K562 (cell line): ENCODE data around the gene TRAPPC8. TPM values are rescaled to one million over a fixed set of nuclear protein-coding genes. Genes with fewer than 3 reads are reported as not detected.

Experiments used
- ATAC-seq: fragments of 200-7000 bp; cut with Tn5 transposase; 3 replicates; pipeline ENCODE4 v1.9.1; 2020; ENCODE audit warnings: moderate library complexity
- BruUV-seq: library from RNA; stranded (reverse); fragments of 400-500 nt; replicated peaks from 2 replicates; lab custom pipeline; 2021; lab: Mats Ljungman, UMichigan
- CTCF ChIA-PET: fragments of 300-600 bp; formaldehyde crosslinking; extraction: SDS; loops from one replicate; lab custom pipeline; 2021; ENCODE audit warnings: low intra/inter-chr PET ratio; lab: Yijun Ruan, JAX
- POLR2A ChIA-PET: fragments of 300-600, 350-650 bp; sonication (Branson Sonifier 250); formaldehyde crosslinking; extraction: SDS; loops from one replicate; lab custom pipeline; 2021; ENCODE audit warnings: antibody characterized with exemption, inconsistent platforms; lab: Yijun Ruan, JAX
- DNase-seq, 4 experiments: peaks; one replicate each; pipeline versions ENCODE4 v3.0.0 to v3.0.0-alpha.2; 2011 to 2018; ENCODE audit warnings: low spot score in 3 of 4, mixed read lengths in 3 of 4; ENCODE audit errors: extremely low read depth in 1 of 4
- FAIRE-seq: peaks from 2 replicates; lab custom pipeline; 2011; peaks lifted over from hg19 to GRCh38; lab: Jason Lieb, UNC
- H2AFZ ChIP-seq: 2 replicates; pipeline ENCODE4 v1.6.0; 2011; ENCODE audit warnings: low read depth, low read length, control low read depth, inconsistent platforms
- H3K27ac ChIP-seq: fragments of 200-600 bp; 3 replicates; pipeline ENCODE4 v1.8.0; 2011; ENCODE audit warnings: low read depth, mild to moderate bottlenecking, control low read depth, inconsistent platforms, low read length, moderate library complexity, mixed read lengths; ENCODE audit errors: extremely low read depth
- H3K27me3 ChIP-seq, 2 experiments: fragments of 300-600 bp in 1 of 2; 2 replicates in 1 of 2; 3 replicates in 1 of 2; pipeline versions ENCODE4 v1.6.0 to v1.8.0; 2011; ENCODE audit warnings: inconsistent platforms in 2 of 2, low read length in 2 of 2, mild to moderate bottlenecking in 1 of 2, mixed read lengths in 1 of 2, moderate library complexity in 1 of 2; ENCODE audit not compliant: control insufficient read depth in 2 of 2, insufficient read depth in 2 of 2
- H3K36me3 ChIP-seq: fragments of 300-600 bp; 3 replicates; pipeline ENCODE4 v1.8.0; 2011; ENCODE audit warnings: mild to moderate bottlenecking, low read length, inconsistent platforms; ENCODE audit not compliant: control insufficient read depth, insufficient read depth
- H3K4me1 ChIP-seq, 2 experiments: fragments of 200-600 bp in 1 of 2; replicated peaks in 1 of 2; 2 replicates in 1 of 2; 3 replicates in 1 of 2; pipeline versions ENCODE4 v1.5.1 to v1.8.0; 2011; ENCODE audit warnings: inconsistent platforms in 2 of 2, low read length in 2 of 2, mild to moderate bottlenecking in 1 of 2, mixed read lengths in 1 of 2, moderate library complexity in 1 of 2; ENCODE audit not compliant: control insufficient read depth in 2 of 2, insufficient read depth in 2 of 2
- H3K4me2 ChIP-seq: 2 replicates; pipeline ENCODE4 v1.6.1; 2011; ENCODE audit warnings: low read length, control low read depth, inconsistent platforms, mixed read lengths; ENCODE audit not compliant: insufficient read depth
- H3K4me3 ChIP-seq: fragments of 200-600 bp; sonication (generic), shearing (Covaris generic); 2 replicates; pipeline ENCODE4 v1.5.1; 2016; ENCODE audit warnings: control low read depth, inconsistent platforms
- H3K79me2 ChIP-seq: fragments of 200-600 bp; 3 replicates; pipeline ENCODE4 v1.8.0; 2011; ENCODE audit warnings: low read length, inconsistent platforms; ENCODE audit not compliant: control insufficient read depth, insufficient read depth
- H3K9ac ChIP-seq, 2 experiments: 2 replicates each; pipeline versions ENCODE4 v1.6.0 to v1.6.1; 2011; ENCODE audit warnings: low read depth in 2 of 2, low read length in 2 of 2, control low read depth in 1 of 2, inconsistent platforms in 1 of 2, mild to moderate bottlenecking in 1 of 2, mixed read lengths in 1 of 2; ENCODE audit not compliant: insufficient read depth in 1 of 2
- H3K9me1 ChIP-seq: one replicate; pipeline ENCODE4 v1.6.0; 2011; ENCODE audit warnings: inconsistent platforms, mild to moderate bottlenecking, low read length, moderate library complexity; ENCODE audit not compliant: control insufficient read depth, insufficient read depth
- H3K9me3 ChIP-seq: replicated peaks from 2 replicates; pipeline ENCODE4 v1.5.1; 2011; ENCODE audit warnings: low read depth, low read length, inconsistent platforms; ENCODE audit not compliant: control insufficient read depth, insufficient read depth
- H4K20me1 ChIP-seq: replicated peaks from 2 replicates; pipeline ENCODE4 v1.6.1; 2011; ENCODE audit warnings: low read length, inconsistent platforms, mixed read lengths; ENCODE audit not compliant: control insufficient read depth, insufficient read depth
- ATF1 ChIP-seq, 2 experiments: fragments of 450-650 bp in 1 of 2; IDR thresholded peaks; 2 replicates each; pipeline ENCODE4 v1.6.1; 2016; ENCODE audit warnings: missing compliant biosample characterization in 1 of 2, missing genetic modification characterization in 1 of 2
- DPF2 ChIP-seq: fragments of 450-650 bp; IDR thresholded peaks from 2 replicates; pipeline ENCODE4 v1.6.1; 2016
- FOXP1 ChIP-seq: sonication (generic); formaldehyde crosslinking; IDR thresholded peaks from 2 replicates; pipeline ENCODE4 v1.8.0; 2022; ENCODE audit warnings: mild to moderate bottlenecking, missing genetic modification reagents
- JUND ChIP-seq, 2 experiments: IDR thresholded peaks; 2 replicates in 1 of 2; 3 replicates in 1 of 2; pipeline ENCODE4 v1.6.1; 2011; ENCODE audit warnings: borderline replicate concordance in 2 of 2, low read depth in 2 of 2, low read length in 2 of 2, improper control_type of control experiment in 1 of 2, missing biosample characterization in 1 of 2, missing genetic modification characterization in 1 of 2, missing genetic modification reagents in 1 of 2
- KHSRP ChIP-seq: fragments of 450-650 bp; IDR thresholded peaks from 2 replicates; pipeline ENCODE4 v1.6.1; 2017
- PCBP1 ChIP-seq: fragments of 200-400 bp; formaldehyde crosslinking; IDR thresholded peaks from 2 replicates; pipeline ENCODE4 v1.6.1; 2018; ENCODE audit warnings: mild to moderate bottlenecking, low read depth, low read length; ENCODE audit not compliant: poor library complexity, severe bottlenecking
- PURB ChIP-seq: sonication (generic); formaldehyde crosslinking; IDR thresholded peaks from 2 replicates; pipeline ENCODE4 v1.9.0; 2021; ENCODE audit warnings: low read depth, mild to moderate bottlenecking, missing genetic modification reagents
- RAD21 ChIP-seq, 2 experiments: fragments of 250-450 bp in 1 of 2; fragments of 450-650 bp in 1 of 2; sonication (Bioruptor Pico) in 1 of 2; formaldehyde crosslinking in 1 of 2; IDR thresholded peaks in 1 of 2; conservative IDR thresholded peaks in 1 of 2; 2 replicates each; pipeline versions ENCODE4 v1.4.0 to v1.8.0; 2020 to 2022; ENCODE audit warnings: mild to moderate bottlenecking in 2 of 2, moderate library complexity in 1 of 2
- SMC3 ChIP-seq: conservative IDR thresholded peaks from 2 replicates; pipeline ENCODE4 v1.6.1; 2011; ENCODE audit warnings: low read depth, low read length, improper control_type of control experiment; ENCODE audit not compliant: insufficient read depth
- SNRNP70 ChIP-seq: fragments of 200-400 bp; formaldehyde crosslinking; optimal IDR thresholded peaks from 2 replicates; pipeline ENCODE3; 2017; ENCODE audit warnings: low read depth, low read length
- TBP ChIP-seq: optimal IDR thresholded peaks from 2 replicates; pipeline ENCODE3; 2011; ENCODE audit warnings: low read depth, low read length, improper control_type of control experiment
- ZNF143 ChIP-seq: sonication (generic); formaldehyde crosslinking; IDR thresholded peaks from 2 replicates; pipeline ENCODE4 v1.9.0; 2022; ENCODE audit warnings: mild to moderate bottlenecking, missing genetic modification reagents
- ZNF316 ChIP-seq: fragments of 450-650 bp; IDR thresholded peaks from 2 replicates; pipeline ENCODE4 v1.6.1; 2016
- WGBS: fragments of 100-300 bp; shearing (Covaris generic); methylation state at CpG from one replicate; pipeline ENCODE4 v1.1.6; 2016; ENCODE audit warnings: low coverage, mixed read lengths; ENCODE audit not compliant: insufficient coverage; ENCODE audit errors: missing lambda C conversion rate; 5-methylcytosine and 5-hydroxymethylcytosine counted together
- in situ Hi-C: fragments of 300-500 bp; cut with MboI; formaldehyde crosslinking; loops from 4 replicates; pipeline ENCODE4 v1.15.0; 2018; ENCODE audit warnings: inconsistent platforms, mixed read lengths
- intact Hi-C: fragments of 100-400 bp; cut with micrococcal nuclease; formaldehyde crosslinking; loops from 2 replicates; pipeline ENCODE4 v1.14.2; 2022
- polyA plus RNA-seq, 8 experiments: library from polyadenylated mRNA; depleted of rRNA in 4 of 8; stranded (reverse) in 5 of 8; unstranded in 3 of 8; fragments of >200 nt; fragmentation: Nextera tagmentation in 2 of 8; fragmentation: Illumina TruSeq in 1 of 8; extraction: Ambion mirVana in 2 of 8; extraction: Trizol in 1 of 8; gene quantifications; 2 replicates each; pipeline versions ENCODE4 v1.2.1 to v1.2.3, GENCODE V29; 2011 to 2014; ENCODE audit warnings: inconsistent platforms in 1 of 8, missing spikeins in 1 of 8
- total RNA-seq, 7 experiments: library from RNA; depleted of rRNA in 6 of 7; stranded (reverse); fragments of >200 nt in 6 of 7; fragmentation: Illumina TruSeq in 2 of 7; extraction: Trizol in 2 of 7; gene quantifications; 2 replicates each; pipeline versions ENCODE4 v1.2.1 to v1.2.3, GENCODE V29; 2011 to 2021; ENCODE audit warnings: low replicate concordance in 1 of 7
- TF ChIP-seq, protein P1 (sequence below): fragments of 450-650 bp; formaldehyde crosslinking; IDR thresholded peaks from 2 replicates; pipeline ENCODE4 v1.4.0; 2020; ENCODE audit warnings: mild to moderate bottlenecking, moderate library complexity
- TF ChIP-seq, protein P2 (sequence below): fragments of 450-650 bp; IDR thresholded peaks from 2 replicates; pipeline ENCODE4 v1.7.0; 2016; ENCODE audit warnings: borderline replicate concordance
- TF ChIP-seq, protein P3 (sequence below): IDR thresholded peaks from 2 replicates; pipeline ENCODE4 v1.6.1; 2011; ENCODE audit warnings: borderline replicate concordance, low read depth, mild to moderate bottlenecking, moderate library complexity, low read length; ENCODE audit not compliant: insufficient read depth, poor library complexity, severe bottlenecking

The TRAPPC8 gene
- total and polyA plus RNA-seq, 9 of the 15 experiments (the other 6 are each of a cell fraction or from before 2014, with no cell fraction given): 20.1 to 111 (median 35.6) TPM

DNA sequence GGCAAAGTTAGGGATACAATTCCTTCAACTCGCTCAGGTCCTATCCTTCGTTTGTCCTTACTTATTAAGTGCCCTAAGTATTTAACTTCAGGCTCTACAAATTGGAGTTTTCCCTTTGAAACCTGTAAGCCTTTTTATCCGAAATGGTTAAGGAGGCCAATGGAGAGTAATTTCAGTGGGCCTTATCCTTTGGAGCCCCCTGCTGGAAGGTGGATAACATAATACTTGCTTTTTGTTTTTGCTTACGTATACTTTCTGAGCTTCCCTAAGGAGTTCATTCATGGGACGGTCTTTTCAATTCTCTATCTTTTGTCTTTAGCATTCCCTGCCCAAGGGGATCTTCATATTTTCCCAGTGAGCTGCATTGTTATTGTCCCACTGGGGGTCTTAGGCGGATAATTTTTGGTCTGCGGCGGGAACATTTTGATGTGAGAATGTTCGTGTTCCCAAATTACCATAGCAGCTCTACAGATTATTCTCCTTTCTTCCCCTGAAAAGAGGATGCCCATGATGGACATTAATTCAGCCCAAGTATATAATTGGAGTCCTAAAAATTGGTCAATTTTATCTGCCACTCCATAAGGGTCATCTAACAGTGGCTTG lies 34.4 kb upstream of the TRAPPC8 start:
- BruUV-seq: no TSS peak
- DNase-seq (peak; percentile 60 to 76 (median 61)), FAIRE-seq (peak; percentile 88), ATAC-seq (peak; percentile 95)
- Histone ChIP-seq H3K4me2 (no peak overlapping the region), H3K9me3 (0 out of 2 replicates have a peak, but pooled peaks cover 9% of the 10 kb centered on the region), H3K4me1 (no peaks in the 10 kb centered on the region), H3K4me3 (no peak overlapping the region), H2AFZ (no peak overlapping the region; the same call in 1 of the 2 replicates), H4K20me1 (no peaks in the 10 kb centered on the region), H3K27ac (no peak overlapping the region), H3K9me1 (no peaks in the 10 kb centered on the region), H3K36me3 (no peaks in the 10 kb centered on the region), H3K9ac (no peak overlapping the region), H3K27me3 (peaks cover 0 to 4% of the 10 kb centered on the region in 2 experiments; a peak in 1 of 5 replicates), H3K79me2 (no peaks in the 10 kb centered on the region)
- ChIA-PET CTCF (interaction anchor here (0.8 to 1.6 kb wide), 3 partner anchors 236 to 422 kb away, joined by 3 to 7 read pairs (median 3); no protein-coding TSS in a partner anchor), POLR2A (interaction anchor here (1.1 kb wide), 1 partner anchor 426 kb away, joined by 5 read pairs; no protein-coding TSS in a partner anchor)
- 20% methylated on average over 9 of the region's 9 CpGs for WGBS
- intact Hi-C loops: loop anchor here (1.0 to 10.0 kb wide), 6 partner anchors 63 to 555 kb away; no protein-coding TSS in a partner anchor
- in situ Hi-C loops: no loop called here
- TF ChIP-seq PURB (CRISPR knock-in tag): no peak
- TF ChIP-seq, protein P1, sequence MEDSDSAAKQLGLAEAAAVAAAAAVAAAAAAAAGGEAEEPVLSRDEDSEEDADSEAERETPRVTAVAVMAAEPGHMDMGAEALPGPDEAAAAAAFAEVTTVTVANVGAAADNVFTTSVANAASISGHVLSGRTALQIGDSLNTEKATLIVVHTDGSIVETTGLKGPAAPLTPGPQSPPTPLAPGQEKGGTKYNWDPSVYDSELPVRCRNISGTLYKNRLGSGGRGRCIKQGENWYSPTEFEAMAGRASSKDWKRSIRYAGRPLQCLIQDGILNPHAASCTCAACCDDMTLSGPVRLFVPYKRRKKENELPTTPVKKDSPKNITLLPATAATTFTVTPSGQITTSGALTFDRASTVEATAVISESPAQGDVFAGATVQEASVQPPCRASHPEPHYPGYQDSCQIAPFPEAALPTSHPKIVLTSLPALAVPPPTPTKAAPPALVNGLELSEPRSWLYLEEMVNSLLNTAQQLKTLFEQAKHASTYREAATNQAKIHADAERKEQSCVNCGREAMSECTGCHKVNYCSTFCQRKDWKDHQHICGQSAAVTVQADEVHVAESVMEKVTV (CRISPR knock-in tag): peak; percentile 73
- peak; percentile 65 for TF ChIP-seq SMC3
- no peak for TF ChIP-seq ZNF143 (CRISPR knock-in tag)
- TF ChIP-seq TBP: no peak
- TF ChIP-seq RAD21 (CRISPR knock-in tag; conservative IDR thresholded peaks at IDR 0.05 in 1 of 2, IDR thresholded peaks at IDR 0.05 in 1 of 2): peak; percentile 80 to 94
- no peak for TF ChIP-seq DPF2
- TF ChIP-seq, protein P2, sequence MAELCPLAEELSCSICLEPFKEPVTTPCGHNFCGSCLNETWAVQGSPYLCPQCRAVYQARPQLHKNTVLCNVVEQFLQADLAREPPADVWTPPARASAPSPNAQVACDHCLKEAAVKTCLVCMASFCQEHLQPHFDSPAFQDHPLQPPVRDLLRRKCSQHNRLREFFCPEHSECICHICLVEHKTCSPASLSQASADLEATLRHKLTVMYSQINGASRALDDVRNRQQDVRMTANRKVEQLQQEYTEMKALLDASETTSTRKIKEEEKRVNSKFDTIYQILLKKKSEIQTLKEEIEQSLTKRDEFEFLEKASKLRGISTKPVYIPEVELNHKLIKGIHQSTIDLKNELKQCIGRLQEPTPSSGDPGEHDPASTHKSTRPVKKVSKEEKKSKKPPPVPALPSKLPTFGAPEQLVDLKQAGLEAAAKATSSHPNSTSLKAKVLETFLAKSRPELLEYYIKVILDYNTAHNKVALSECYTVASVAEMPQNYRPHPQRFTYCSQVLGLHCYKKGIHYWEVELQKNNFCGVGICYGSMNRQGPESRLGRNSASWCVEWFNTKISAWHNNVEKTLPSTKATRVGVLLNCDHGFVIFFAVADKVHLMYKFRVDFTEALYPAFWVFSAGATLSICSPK: no peak
- no peak for TF ChIP-seq KHSRP
- TF ChIP-seq ZNF316: peak; percentile 84
- peak; percentile 40; the same call in 1 of the 2 replicates for TF ChIP-seq JUND (IDR thresholded peaks at IDR 0.05; ENCODE audit: borderline replicate concordance, low read depth, low read length)
- no peak for TF ChIP-seq JUND (tag; IDR thresholded peaks at IDR 0.05; ENCODE audit: borderline replicate concordance, low read depth, low read length)
- TF ChIP-seq, protein P3, sequence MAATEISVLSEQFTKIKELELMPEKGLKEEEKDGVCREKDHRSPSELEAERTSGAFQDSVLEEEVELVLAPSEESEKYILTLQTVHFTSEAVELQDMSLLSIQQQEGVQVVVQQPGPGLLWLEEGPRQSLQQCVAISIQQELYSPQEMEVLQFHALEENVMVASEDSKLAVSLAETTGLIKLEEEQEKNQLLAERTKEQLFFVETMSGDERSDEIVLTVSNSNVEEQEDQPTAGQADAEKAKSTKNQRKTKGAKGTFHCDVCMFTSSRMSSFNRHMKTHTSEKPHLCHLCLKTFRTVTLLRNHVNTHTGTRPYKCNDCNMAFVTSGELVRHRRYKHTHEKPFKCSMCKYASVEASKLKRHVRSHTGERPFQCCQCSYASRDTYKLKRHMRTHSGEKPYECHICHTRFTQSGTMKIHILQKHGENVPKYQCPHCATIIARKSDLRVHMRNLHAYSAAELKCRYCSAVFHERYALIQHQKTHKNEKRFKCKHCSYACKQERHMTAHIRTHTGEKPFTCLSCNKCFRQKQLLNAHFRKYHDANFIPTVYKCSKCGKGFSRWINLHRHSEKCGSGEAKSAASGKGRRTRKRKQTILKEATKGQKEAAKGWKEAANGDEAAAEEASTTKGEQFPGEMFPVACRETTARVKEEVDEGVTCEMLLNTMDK: peak; percentile 5
- no peak for TF ChIP-seq ATF1 (CRISPR knock-in tag; IDR thresholded peaks at IDR 0.05)
- 0 out of 2 replicates have a peak, but pooled peaks have one; percentile 27 for TF ChIP-seq ATF1 (tag; IDR thresholded peaks at IDR 0.05)
- TF ChIP-seq SNRNP70: no peak
- no peak for TF ChIP-seq PCBP1
- TF ChIP-seq FOXP1 (CRISPR knock-in tag): no peak
